K562 (cell line): Measurements from ENCODE around the gene SPCS3. TPM values are rescaled to one million over a fixed set of nuclear protein-coding genes. Genes with fewer than 3 reads are reported as not detected.

ENCODE experiments used
- FUS ChIP-seq: fragments of 200-400 bp; formaldehyde crosslinking; optimal IDR thresholded peaks from 2 replicates; pipeline ENCODE3; 2017; ENCODE audit warnings: low read depth, low read length
- JUN ChIP-seq, 2 experiments: sonication (generic) in 1 of 2; formaldehyde crosslinking in 1 of 2; IDR thresholded peaks; 2 replicates each; pipeline versions ENCODE4 v1.6.1 to v1.8.0; 2012 to 2022; ENCODE audit warnings: borderline replicate concordance in 2 of 2, mild to moderate bottlenecking in 2 of 2, improper control_type of control experiment in 1 of 2, low read depth in 1 of 2, low read length in 1 of 2, missing genetic modification reagents in 1 of 2
- MAFG ChIP-seq: fragments of 450-650 bp; conservative IDR thresholded peaks from 2 replicates; pipeline ENCODE4 v1.6.1; 2016; ENCODE audit warnings: missing genetic modification characterization, missing compliant biosample characterization
- NR2C2 ChIP-seq, 2 experiments: fragments of 200-800 bp in 1 of 2; sonication (Bioruptor generic) in 1 of 2; sonication (generic) in 1 of 2; formaldehyde crosslinking in 1 of 2; IDR thresholded peaks; 2 replicates each; pipeline versions ENCODE4 v1.6.1 to v1.8.0; 2016 to 2022; ENCODE audit warnings: mild to moderate bottlenecking in 1 of 2, missing compliant biosample characterization in 1 of 2, missing genetic modification characterization in 1 of 2, missing genetic modification reagents in 1 of 2
- PHTF2 ChIP-seq: fragments of 250-450 bp; sonication (Bioruptor Pico); IDR thresholded peaks from 2 replicates; pipeline ENCODE4 v1.5.0; 2021; ENCODE audit warnings: mild to moderate bottlenecking
- SRSF1 ChIP-seq: fragments of 200-400 bp; formaldehyde crosslinking; IDR thresholded peaks from 2 replicates; pipeline ENCODE4 v1.6.1; 2017; ENCODE audit warnings: mild to moderate bottlenecking, low read depth, low read length, moderate library complexity
- ZNF76 ChIP-seq: fragments of 250-450 bp; sonication (Bioruptor Pico); IDR thresholded peaks from 2 replicates; pipeline ENCODE4 v1.4.0; 2020; ENCODE audit warnings: mild to moderate bottlenecking, moderate library complexity, borderline replicate concordance
- polyA plus RNA-seq, 8 experiments: library from polyadenylated mRNA; depleted of rRNA in 4 of 8; stranded (reverse) in 5 of 8; unstranded in 3 of 8; fragments of >200 nt; fragmentation: Nextera tagmentation in 2 of 8; fragmentation: Illumina TruSeq in 1 of 8; extraction: Ambion mirVana in 2 of 8; extraction: Trizol in 1 of 8; gene quantifications; 2 replicates each; pipeline versions ENCODE4 v1.2.1 to v1.2.3, GENCODE V29; 2011 to 2014; ENCODE audit warnings: inconsistent platforms in 1 of 8, missing spikeins in 1 of 8
- total RNA-seq, 7 experiments: library from RNA; depleted of rRNA in 6 of 7; stranded (reverse); fragments of >200 nt in 6 of 7; fragmentation: Illumina TruSeq in 2 of 7; extraction: Trizol in 2 of 7; gene quantifications; 2 replicates each; pipeline versions ENCODE4 v1.2.1 to v1.2.3, GENCODE V29; 2011 to 2021; ENCODE audit warnings: low replicate concordance in 1 of 7
- TF ChIP-seq, protein P1 (sequence below): fragments of 250-450 bp; sonication (Bioruptor Pico); IDR thresholded peaks from 2 replicates; pipeline ENCODE4 v1.5.0; 2021; ENCODE audit warnings: mild to moderate bottlenecking, moderate library complexity
- TF ChIP-seq, protein P2 (sequence below), 2 experiments: fragments of 450-650 bp; formaldehyde crosslinking in 1 of 2; IDR thresholded peaks; 2 replicates each; pipeline versions ENCODE4 v1.4.0 to v1.6.1; 2014 to 2020; ENCODE audit warnings: mild to moderate bottlenecking in 2 of 2, borderline replicate concordance in 1 of 2, low read depth in 1 of 2
- TF ChIP-seq, protein P3 (sequence below): fragments of 250-450 bp; sonication (Bioruptor Pico); IDR thresholded peaks from 2 replicates; pipeline ENCODE4 v1.4.0; 2020; ENCODE audit warnings: mild to moderate bottlenecking
- TF ChIP-seq, protein P4 (sequence below): fragments of 250-450 bp; sonication (Bioruptor Pico); IDR thresholded peaks from 2 replicates; pipeline ENCODE4 v1.8.0; 2021; ENCODE audit warnings: borderline replicate concordance, mild to moderate bottlenecking, moderate library complexity; ENCODE audit not compliant: poor library complexity, severe bottlenecking

Gene SPCS3
- total and polyA plus RNA-seq, 9 of the 15 experiments (the other 6 are each of a cell fraction or from before 2014, with no cell fraction given), result 64.6 to 196 (median 85.4) TPM

DNA sequence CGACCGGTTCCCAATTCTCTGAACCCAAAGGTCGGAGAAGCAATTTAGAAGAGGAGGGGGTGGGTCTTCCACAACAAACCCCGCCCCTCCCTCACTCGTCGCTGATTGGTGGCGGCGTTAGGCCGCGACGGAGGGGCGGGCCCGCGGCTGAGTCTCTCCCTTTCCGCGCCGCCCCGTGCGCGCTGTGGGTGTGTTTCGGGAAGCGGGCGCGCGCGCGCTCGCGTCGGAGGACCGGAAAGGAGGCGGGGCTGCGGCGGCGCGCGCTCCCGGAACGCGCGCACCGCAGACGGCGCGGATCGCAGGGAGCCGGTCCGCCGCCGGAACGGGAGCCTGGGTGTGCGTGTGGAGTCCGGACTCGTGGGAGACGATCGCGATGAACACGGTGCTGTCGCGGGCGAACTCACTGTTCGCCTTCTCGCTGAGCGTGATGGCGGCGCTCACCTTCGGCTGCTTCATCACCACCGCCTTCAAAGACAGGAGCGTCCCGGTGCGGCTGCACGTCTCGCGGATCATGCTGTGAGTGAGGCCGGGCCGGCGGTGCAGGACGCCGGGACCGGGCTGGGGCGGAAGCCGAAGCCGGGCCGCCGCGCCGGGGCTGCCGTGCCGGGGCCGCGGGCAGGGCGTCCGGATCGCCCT, at the start of gene SPCS3 (continued):
- TF ChIP-seq, protein P1, sequence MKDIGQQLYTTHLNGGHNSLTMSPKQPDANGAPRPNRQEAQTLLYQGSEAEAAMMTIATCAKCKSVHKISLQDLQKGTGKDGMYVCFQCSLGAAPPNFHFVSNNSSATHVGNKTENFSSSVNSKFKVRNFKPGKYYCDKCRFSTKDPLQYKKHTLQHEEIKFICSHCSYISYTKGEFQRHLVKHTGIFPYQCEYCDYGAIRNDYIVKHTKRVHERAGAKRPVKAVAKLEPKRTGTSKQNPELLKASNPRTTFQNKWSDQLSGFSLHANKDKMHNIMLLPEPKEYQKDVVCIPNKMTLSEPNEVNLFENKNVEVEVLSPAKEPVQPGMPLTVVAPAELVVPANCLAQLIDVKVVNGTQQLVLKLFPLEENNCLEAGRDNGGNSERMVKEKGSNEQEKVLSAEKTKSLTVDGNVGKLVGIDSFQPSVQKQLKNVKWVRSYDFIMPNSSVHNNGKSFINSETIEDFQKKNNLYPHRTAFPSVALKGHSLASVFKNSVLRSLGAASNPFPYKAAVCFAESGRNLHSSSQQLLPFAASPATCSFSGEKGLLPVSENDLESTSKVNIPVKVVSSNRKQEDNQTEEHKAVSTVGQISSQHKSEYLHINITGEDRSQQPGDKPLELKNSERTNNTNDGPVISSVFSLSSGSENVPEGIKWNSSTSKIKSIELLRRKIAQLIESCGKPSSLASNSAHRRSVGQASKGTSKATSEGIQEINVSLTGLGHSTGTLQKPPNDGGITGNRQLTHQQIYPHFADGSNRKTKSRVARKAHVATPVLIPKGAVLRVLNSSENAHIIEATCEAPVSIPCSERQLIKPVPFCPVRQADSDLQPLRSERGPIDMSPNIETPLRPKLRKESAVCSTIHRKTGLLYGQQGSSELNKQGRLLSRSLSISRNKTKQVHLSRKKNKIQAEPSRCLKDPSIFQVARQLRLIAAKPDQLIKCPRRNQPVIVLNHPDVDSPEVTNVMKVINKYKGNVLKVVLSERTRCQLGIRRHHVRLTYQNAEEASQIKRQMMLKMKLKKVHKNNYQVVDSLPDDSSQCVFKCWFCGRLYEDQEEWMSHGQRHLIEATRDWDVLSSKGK, result no peak
- TF ChIP-seq JUN (IDR thresholded peaks at IDR 0.05; ENCODE audit: borderline replicate concordance, low read depth, low read length), result peak; percentile 31; the same call in 1 of the 2 replicates
- no peak for TF ChIP-seq JUN (CRISPR knock-in tag; IDR thresholded peaks at IDR 0.05; ENCODE audit: borderline replicate concordance)
- TF ChIP-seq PHTF2 (CRISPR knock-in tag), result no peak
- TF ChIP-seq, protein P2, sequence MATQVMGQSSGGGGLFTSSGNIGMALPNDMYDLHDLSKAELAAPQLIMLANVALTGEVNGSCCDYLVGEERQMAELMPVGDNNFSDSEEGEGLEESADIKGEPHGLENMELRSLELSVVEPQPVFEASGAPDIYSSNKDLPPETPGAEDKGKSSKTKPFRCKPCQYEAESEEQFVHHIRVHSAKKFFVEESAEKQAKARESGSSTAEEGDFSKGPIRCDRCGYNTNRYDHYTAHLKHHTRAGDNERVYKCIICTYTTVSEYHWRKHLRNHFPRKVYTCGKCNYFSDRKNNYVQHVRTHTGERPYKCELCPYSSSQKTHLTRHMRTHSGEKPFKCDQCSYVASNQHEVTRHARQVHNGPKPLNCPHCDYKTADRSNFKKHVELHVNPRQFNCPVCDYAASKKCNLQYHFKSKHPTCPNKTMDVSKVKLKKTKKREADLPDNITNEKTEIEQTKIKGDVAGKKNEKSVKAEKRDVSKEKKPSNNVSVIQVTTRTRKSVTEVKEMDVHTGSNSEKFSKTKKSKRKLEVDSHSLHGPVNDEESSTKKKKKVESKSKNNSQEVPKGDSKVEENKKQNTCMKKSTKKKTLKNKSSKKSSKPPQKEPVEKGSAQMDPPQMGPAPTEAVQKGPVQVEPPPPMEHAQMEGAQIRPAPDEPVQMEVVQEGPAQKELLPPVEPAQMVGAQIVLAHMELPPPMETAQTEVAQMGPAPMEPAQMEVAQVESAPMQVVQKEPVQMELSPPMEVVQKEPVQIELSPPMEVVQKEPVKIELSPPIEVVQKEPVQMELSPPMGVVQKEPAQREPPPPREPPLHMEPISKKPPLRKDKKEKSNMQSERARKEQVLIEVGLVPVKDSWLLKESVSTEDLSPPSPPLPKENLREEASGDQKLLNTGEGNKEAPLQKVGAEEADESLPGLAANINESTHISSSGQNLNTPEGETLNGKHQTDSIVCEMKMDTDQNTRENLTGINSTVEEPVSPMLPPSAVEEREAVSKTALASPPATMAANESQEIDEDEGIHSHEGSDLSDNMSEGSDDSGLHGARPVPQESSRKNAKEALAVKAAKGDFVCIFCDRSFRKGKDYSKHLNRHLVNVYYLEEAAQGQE (IDR thresholded peaks at IDR 0.05; ENCODE audit: borderline replicate concordance), result no peak
- TF ChIP-seq, protein P2 (CRISPR knock-in tag; IDR thresholded peaks at IDR 0.05; ENCODE audit: low read depth), result 0 out of 2 replicates have a peak, but pooled peaks have one; percentile 29
- TF ChIP-seq MAFG (tag), result no peak
- no peak for TF ChIP-seq NR2C2 (CRISPR knock-in tag; IDR thresholded peaks at IDR 0.05)
- TF ChIP-seq NR2C2 (tag; IDR thresholded peaks at IDR 0.05), result peak; percentile 49; the same call in 1 of the 2 replicates
- TF ChIP-seq SRSF1, result no peak
- peak; percentile 14 for TF ChIP-seq FUS
- TF ChIP-seq, protein P3, sequence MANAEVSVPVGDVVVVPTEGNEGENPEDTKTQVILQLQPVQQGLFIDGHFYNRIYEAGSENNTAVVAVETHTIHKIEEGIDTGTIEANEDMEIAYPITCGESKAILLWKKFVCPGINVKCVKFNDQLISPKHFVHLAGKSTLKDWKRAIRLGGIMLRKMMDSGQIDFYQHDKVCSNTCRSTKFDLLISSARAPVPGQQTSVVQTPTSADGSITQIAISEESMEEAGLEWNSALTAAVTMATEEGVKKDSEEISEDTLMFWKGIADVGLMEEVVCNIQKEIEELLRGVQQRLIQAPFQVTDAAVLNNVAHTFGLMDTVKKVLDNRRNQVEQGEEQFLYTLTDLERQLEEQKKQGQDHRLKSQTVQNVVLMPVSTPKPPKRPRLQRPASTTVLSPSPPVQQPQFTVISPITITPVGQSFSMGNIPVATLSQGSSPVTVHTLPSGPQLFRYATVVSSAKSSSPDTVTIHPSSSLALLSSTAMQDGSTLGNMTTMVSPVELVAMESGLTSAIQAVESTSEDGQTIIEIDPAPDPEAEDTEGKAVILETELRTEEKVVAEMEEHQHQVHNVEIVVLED (CRISPR knock-in tag), result peak; percentile 87
- TF ChIP-seq, protein P4, sequence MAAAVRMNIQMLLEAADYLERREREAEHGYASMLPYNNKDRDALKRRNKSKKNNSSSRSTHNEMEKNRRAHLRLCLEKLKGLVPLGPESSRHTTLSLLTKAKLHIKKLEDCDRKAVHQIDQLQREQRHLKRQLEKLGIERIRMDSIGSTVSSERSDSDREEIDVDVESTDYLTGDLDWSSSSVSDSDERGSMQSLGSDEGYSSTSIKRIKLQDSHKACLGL (CRISPR knock-in tag), result no peak
- no peak for TF ChIP-seq ZNF76 (CRISPR knock-in tag)
